Lung (tissue), 12 donors: ENCODE measurements around the gene ADAMTS4. TPM values are rescaled to one million over a fixed set of nuclear protein-coding genes. Genes with fewer than 3 reads are reported as not detected.

Experiments
- ATAC-seq: fragments of 200-7000 bp; cut with Tn5 transposase; one replicate; pipeline ENCODE4 v1.9.1; 2020; ENCODE audit warnings: moderate number of reproducible peaks; ENCODE audit not compliant: insufficient read depth, low FRiP score
- DNase-seq, 3 donors: peaks; one replicate each; pipeline ENCODE4 v3.0.0-alpha.2; 2013 to 2017
- H3K27ac ChIP-seq, 2 donors: one replicate each; pipeline ENCODE4 v1.5.1; 2013; ENCODE audit warnings: mild to moderate bottlenecking in 2 of 2, moderate library complexity in 2 of 2, control low read depth in 1 of 2, inconsistent platforms in 1 of 2, low read depth in 1 of 2, low read length in 1 of 2
- H3K27me3 ChIP-seq, 3 donors: one replicate each; pipeline ENCODE4 v1.5.1; 2013; ENCODE audit warnings: low read length in 2 of 3; ENCODE audit not compliant: control insufficient read depth in 3 of 3, insufficient read depth in 3 of 3
- H3K36me3 ChIP-seq, 4 donors: one replicate each; pipeline ENCODE4 v1.5.1; 2013; ENCODE audit warnings: low read length in 4 of 4, mild to moderate bottlenecking in 1 of 4, moderate library complexity in 1 of 4; ENCODE audit not compliant: control insufficient read depth in 4 of 4, insufficient read depth in 4 of 4
- H3K4me1 ChIP-seq, 5 donors: one replicate each; pipeline ENCODE4 v1.5.1; 2013; ENCODE audit warnings: low read length in 5 of 5, mild to moderate bottlenecking in 2 of 5, moderate library complexity in 1 of 5; ENCODE audit not compliant: control insufficient read depth in 5 of 5, insufficient read depth in 5 of 5
- H3K4me3 ChIP-seq: one replicate; pipeline ENCODE4 v1.5.1; 2013; ENCODE audit warnings: mild to moderate bottlenecking, control low read depth, moderate library complexity
- H3K9ac ChIP-seq, 2 donors: one replicate each; pipeline ENCODE4 v1.5.1; 2013; ENCODE audit warnings: low read length in 2 of 2, control low read depth in 1 of 2; ENCODE audit not compliant: insufficient read depth in 1 of 2
- H3K9me3 ChIP-seq, 4 donors: one replicate each; pipeline ENCODE4 v1.5.1; 2013; ENCODE audit warnings: low read length in 3 of 4, mild to moderate bottlenecking in 1 of 4, moderate library complexity in 1 of 4; ENCODE audit not compliant: control insufficient read depth in 4 of 4, insufficient read depth in 3 of 4
- WGBS, 2 donors: extraction: QIAGEN DNeasy Blood & Tissue Kit; methylation state at CpG; one replicate each; pipeline ENCODE4 v1.1.7; 2013; 5-methylcytosine and 5-hydroxymethylcytosine counted together
- polyA plus RNA-seq, 2 donors: library from polyadenylated mRNA; stranded (reverse); fragments of 200-250 nt; gene quantifications; one replicate each; pipeline ENCODE4 v1.2.1, GENCODE V29; 2013
- total RNA-seq, 2 donors: library from RNA; depleted of rRNA in 1 of 2; stranded (reverse); fragments of >200 nt in 1 of 2; gene quantifications; one replicate each; pipeline ENCODE4 v1.2.1, GENCODE V29; 2014 to 2021
- TF ChIP-seq, protein P1 (sequence below): IDR thresholded peaks from 2 replicates; pipeline ENCODE4 v1.5.1; 2012; ENCODE audit warnings: mild to moderate bottlenecking; ENCODE audit errors: control extremely low read depth, extremely low read depth
- donor health status: control.
- donor health status: control.
- donor health status: Bipolar disorder and iron deficiency.
- donor health status: healthy.
- donor health status: DM: yes; HTN: yes; CAD: no.

The ADAMTS4 gene
- total and polyA plus RNA-seq, 4 donors = 2.3 to 22.3 (median 13.0) TPM

DNA sequence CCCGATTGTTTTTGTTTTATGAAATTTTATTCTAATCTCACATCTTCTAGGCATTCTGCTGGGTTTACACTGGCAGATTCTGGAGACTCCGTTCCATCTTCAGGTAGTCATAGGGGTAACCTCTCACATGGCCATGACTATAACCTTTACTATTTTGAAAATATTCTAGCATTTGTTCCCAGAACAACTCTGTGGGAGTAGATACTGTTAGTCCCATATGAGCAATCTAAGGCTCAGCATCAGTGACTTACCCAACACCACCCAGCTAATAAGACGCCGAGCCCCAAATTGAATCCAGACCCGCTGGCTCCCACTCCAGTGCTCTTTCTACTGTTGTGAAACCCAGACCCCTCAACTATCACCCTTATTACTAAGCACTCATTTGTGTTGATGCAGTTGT, 9.8 kb downstream of the ADAMTS4 start:
- H3K4me3 ChIP-seq = no peak overlapping the region
- 96 to 98% methylated on average over 5 of the region's 5 CpGs for WGBS, 2 donors
- TF ChIP-seq, protein P1, sequence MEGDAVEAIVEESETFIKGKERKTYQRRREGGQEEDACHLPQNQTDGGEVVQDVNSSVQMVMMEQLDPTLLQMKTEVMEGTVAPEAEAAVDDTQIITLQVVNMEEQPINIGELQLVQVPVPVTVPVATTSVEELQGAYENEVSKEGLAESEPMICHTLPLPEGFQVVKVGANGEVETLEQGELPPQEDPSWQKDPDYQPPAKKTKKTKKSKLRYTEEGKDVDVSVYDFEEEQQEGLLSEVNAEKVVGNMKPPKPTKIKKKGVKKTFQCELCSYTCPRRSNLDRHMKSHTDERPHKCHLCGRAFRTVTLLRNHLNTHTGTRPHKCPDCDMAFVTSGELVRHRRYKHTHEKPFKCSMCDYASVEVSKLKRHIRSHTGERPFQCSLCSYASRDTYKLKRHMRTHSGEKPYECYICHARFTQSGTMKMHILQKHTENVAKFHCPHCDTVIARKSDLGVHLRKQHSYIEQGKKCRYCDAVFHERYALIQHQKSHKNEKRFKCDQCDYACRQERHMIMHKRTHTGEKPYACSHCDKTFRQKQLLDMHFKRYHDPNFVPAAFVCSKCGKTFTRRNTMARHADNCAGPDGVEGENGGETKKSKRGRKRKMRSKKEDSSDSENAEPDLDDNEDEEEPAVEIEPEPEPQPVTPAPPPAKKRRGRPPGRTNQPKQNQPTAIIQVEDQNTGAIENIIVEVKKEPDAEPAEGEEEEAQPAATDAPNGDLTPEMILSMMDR = no peak
- H3K9me3 ChIP-seq = no peaks in the 10 kb centered on the region
- no peaks in the 10 kb centered on the region for H3K27me3 ChIP-seq
- H3K36me3 ChIP-seq = peaks cover 0 to 4% (median 0%) of the 10 kb centered on the region in 4 donors
- DNase-seq (no peak), ATAC-seq (no peak)
- no peak overlapping the region for H3K27ac ChIP-seq
- H3K9ac ChIP-seq = no peak overlapping the region
- peaks cover 3 to 7% (median 5%) of the 10 kb centered on the region in 5 donors for H3K4me1 ChIP-seq

DNA sequence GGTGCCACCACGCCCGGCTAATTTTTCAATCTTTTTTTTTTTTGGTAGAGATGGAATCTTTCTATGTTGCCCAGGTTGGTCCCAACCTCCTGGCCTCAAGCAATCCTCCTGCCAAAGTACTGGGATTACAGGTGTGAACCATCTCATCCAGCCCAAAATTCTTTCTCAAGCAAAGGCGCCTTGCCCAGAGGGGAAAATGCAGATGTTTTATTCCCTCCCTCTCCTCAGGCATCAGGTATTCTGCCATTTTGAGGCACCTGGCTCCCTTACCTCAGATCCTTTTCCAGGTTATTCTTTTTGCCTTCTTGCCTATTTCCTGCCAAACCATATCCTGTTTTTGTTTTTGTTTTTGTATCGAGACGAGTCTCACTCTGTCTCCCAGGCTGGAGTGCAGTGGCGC, 10.5 kb downstream of the ADAMTS4 start:
- no peak overlapping the region for H3K4me3 ChIP-seq
- ATAC-seq = no peak
- TF ChIP-seq, protein P1 = no peak
- no peak overlapping the region for H3K9ac ChIP-seq
- no peak for DNase-seq
- peaks cover 3 to 7% (median 5%) of the 10 kb centered on the region in 5 donors for H3K4me1 ChIP-seq
- no peaks in the 10 kb centered on the region for H3K27me3 ChIP-seq
- peaks cover 0 to 2% (median 0%) of the 10 kb centered on the region in 4 donors for H3K36me3 ChIP-seq
- no peak overlapping the region for H3K27ac ChIP-seq
- 73 to 79% methylated on average over 6 of the region's 6 CpGs for WGBS, 2 donors
- no peaks in the 10 kb centered on the region for H3K9me3 ChIP-seq

DNA sequence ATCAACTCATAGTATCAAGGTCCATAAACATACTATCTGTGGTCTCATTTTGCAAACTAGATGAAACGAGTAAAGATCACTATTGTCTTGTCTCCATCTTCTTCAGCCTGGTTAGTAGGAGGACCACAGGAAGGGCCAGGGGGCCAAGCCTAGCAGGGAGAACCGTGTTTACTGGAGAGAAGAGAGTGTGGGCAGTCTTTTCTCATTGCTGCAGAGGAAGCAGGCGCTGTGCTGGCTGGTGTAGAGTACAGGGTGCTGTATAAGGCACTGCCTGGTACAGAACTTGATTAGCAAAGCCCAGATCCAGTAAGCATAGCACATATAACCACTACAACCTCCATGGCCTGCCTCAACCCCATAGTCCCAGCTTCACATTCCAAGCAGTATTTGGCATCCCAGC, 11.5 kb downstream of the ADAMTS4 start:
- no peak for DNase-seq
- no peaks in the 10 kb centered on the region for H3K27me3 ChIP-seq
- no peak overlapping the region for H3K9ac ChIP-seq
- H3K36me3 ChIP-seq = peaks cover 0 to 2% (median 0%) of the 10 kb centered on the region in 4 donors
- TF ChIP-seq, protein P1 = no peak
- H3K9me3 ChIP-seq = no peaks in the 10 kb centered on the region
- no peak overlapping the region for H3K27ac ChIP-seq
- ATAC-seq = no peak
- no peak overlapping the region for H3K4me3 ChIP-seq
- peaks cover 3 to 6% (median 5%) of the 10 kb centered on the region in 5 donors for H3K4me1 ChIP-seq
- WGBS, 2 donors = 73 to 78% methylated on average over 3 of the region's 3 CpGs

DNA sequence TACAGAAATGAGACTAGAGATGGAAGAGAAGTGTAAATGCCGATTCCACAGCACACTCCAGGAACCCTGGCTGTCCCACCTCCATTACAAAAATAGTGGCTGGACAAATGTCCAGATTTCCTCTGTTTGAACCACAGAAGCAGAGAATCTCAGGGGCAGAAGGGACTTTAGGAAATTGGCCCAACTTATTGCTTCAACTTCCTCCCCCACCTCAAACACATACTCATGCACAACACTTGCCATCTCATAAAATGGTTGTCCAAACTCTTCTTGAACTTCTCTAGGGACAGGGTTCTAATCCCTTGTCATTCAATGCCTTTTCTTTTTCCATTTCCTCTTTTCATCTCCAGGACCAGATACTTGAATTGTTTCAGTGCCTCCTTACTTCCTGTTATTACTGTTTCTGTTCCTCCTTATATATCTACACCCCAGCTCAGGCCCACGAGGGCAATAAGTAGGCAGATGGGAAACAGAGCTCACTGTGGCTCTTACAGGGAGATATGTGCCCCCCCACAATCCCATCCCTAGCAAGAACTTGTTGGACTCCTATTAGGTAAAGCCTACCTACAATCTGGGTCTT, 13.0 kb downstream of the ADAMTS4 start:
- DNase-seq (no peak), ATAC-seq (peak; percentile 44)
- no peaks in the 10 kb centered on the region for H3K27me3 ChIP-seq
- 9 to 21% methylated on average over 2 of the region's 2 CpGs for WGBS, 2 donors
- H3K9ac ChIP-seq = no peak overlapping the region
- TF ChIP-seq, protein P1 = no peak
- H3K4me3 ChIP-seq = no peak overlapping the region
- H3K4me1 ChIP-seq = peaks cover 3 to 6% (median 5%) of the 10 kb centered on the region in 5 donors
- H3K27ac ChIP-seq = peak overlapping the region; percentile 22 to 77
- no peaks in the 10 kb centered on the region for H3K9me3 ChIP-seq
- no peaks in the 10 kb centered on the region for H3K36me3 ChIP-seq
